Left renal cortex interstitium (tissue), 4 donors: ENCODE data around the gene AP1S1. TPM values are rescaled to one million over a fixed set of nuclear protein-coding genes. Genes with fewer than 3 reads are reported as not detected.
A peak's percentile ranks its signal among the peaks of the same experiment; 100 is the strongest.
"Not testable (repeated sequence)": the region's sequence is repeated elsewhere in the genome, so short reads cannot be mapped to it uniquely, and the experiment has no call there.

Source experiments
- DNase-seq, 4 donors: peaks; one replicate each; pipeline ENCODE4 v3.0.0-alpha.2; 2013; ENCODE audit warnings: low read depth in 4 of 4, low spot score in 2 of 4, missing footprints in 1 of 4
- polyA plus RNA-seq, 4 donors: library from polyadenylated mRNA; unstranded; fragments of 120-200 nt; gene quantifications; one replicate each; pipeline ENCODE4 v1.2.1, GENCODE V29; 2013; ENCODE audit not compliant: insufficient read length in 4 of 4

Gene AP1S1
- polyA plus RNA-seq, 4 donors = 69.5 to 88.3 (median 72.3) TPM

DNA sequence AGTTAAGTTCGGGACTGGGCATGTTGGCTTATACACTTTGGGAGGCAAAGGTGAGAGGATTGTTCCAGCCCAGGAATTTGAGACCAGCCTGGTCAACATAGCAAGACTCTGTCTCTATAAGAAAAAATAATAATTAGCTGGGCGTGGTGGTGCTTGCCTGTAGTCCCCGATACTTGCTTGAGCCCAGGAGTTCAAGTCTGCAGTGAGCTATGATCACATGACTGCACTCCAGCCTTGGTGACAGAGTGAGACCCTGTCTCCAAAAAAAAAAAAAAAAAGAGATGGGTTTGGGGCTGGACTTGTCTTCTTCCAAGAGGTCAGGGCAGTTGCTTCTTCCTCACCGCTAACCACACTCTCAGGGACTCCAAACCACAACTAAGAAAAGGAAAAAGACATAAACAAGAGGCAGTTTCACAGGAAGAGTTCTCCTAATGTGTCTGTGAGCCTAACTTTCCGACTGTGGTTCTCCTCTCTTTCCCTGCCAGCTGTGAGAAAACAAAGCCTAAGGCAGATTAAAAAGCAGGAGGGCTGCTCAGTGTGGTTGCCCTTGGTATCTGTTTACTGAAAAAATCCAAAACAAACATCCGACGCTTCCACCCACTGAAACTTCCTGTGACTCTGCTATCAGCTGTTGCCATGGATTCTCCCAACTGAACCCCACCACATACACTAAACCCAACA is 29.8 kb upstream of the AP1S1 start:
- DNase-seq = no peak

DNA sequence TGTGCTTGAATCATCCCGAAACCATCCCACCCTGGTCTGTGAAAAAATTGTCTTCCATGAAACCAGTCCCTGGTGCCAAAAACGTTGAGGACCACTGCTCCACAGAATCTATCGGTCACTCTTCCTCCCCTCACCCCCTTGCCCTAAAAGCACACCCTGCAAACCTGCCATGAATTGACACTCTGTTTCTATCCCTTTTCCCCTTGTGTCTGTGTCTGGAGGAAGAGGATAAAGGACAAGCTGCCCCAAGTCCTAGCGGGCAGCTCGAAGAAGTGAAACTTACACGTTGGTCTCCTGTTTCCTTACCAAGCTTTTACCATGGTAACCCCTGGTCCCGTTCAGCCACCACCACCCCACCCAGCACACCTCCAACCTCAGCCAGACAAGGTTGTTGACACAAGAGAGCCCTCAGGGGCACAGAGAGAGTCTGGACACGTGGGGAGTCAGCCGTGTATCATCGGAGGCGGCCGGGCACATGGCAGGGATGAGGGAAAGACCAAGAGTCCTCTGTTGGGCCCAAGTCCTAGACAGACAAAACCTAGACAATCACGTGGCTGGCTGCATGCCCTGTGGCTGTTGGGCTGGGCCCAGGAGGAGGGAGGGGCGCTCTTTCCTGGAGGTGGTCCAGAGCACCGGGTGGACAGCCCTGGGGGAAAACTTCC is 28.2 kb upstream of the AP1S1 start:
- no peak for DNase-seq

DNA sequence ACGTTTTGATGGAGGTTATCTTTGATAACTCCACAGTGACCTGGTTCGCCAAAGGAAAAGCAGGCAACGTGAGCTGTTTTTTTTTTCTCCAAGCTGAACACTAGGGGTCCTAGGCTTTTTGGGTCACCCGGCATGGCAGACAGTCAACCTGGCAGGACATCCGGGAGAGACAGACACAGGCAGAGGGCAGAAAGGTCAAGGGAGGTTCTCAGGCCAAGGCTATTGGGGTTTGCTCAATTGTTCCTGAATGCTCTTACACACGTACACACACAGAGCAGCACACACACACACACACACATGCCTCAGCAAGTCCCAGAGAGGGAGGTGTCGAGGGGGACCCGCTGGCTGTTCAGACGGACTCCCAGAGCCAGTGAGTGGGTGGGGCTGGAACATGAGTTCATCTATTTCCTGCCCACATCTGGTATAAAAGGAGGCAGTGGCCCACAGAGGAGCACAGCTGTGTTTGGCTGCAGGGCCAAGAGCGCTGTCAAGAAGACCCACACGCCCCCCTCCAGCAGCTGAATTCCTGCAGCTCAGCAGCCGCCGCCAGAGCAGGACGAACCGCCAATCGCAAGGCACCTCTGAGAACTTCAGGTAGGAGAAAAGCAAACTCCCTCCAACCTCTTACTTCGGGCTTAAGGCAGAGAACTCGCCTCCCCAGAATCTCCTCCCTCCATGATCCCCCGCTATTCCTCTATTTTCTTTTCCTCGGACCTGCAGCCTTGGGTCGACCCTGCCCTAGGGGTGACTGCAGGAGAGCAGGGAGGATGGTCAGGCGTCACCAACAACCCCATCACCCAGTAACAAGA is 27.4 kb upstream of the AP1S1 start, which contains the start of gene SERPINE1:
Gene SERPINE1 (plus strand): TSS at position 454 of the 809 bp plus-strand sequence. CDS start 1,290 bp downstream, outside the sequence.
- peak in 3 of 4 donors; percentile 70 to 87 (median 78) for DNase-seq

DNA sequence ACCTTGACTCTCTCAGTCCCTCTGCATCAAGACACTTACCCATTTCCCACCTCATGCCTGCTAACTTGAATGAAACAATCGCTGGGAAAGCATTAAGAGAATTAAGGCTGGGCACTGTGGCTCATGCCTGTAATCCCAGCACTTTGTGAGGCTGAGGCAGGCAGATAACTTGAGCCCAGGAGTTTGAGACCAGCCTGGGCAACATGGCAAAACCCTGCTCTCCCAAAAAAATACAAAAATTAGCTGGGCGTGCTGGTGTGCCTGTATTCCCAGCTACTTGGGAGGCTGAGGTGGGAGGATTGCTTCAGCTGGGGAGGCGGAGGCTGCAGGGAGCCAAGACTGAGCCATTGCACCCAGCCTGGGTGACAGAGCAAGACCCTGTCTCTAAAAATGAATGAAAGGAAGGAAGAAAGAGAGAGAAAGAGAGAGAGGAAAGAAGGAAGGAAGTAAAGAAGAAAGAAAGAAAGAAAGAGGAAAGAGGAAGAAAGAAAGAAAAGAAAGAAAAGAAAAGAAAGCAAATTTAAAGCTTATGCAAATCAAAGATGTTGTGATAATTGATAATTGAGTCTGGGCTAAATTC is 26.7 kb upstream of the AP1S1 start:
- DNase-seq = no peak

DNA sequence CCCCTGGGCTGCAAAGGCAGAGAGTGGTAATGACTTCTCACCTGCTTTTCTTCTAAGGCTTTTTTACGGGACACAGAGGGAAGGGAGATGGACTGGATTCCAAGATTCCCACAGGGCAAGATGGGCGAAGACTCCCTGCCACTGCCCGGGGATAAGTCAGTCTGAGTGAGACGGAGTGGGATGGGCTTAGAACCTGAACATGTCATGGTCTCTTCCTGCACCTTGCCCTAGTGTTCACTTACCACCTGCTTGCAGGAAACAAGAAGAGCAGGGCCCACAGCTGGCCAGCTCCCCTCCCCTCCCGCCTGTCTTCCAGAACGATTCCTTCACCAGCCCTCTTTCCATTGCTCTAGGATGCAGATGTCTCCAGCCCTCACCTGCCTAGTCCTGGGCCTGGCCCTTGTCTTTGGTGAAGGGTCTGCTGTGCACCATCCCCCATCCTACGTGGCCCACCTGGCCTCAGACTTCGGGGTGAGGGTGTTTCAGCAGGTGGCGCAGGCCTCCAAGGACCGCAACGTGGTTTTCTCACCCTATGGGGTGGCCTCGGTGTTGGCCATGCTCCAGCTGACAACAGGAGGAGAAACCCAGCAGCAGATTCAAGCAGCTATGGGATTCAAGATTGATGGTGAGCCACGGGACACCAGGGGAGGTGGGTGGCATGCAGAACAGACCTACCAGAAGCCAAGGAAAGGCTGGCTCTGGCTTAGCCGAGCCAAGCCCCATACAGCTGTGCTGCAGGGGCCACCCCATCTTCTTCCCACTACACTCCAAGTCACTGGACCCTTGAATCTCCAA is 26.0 kb upstream of the AP1S1 start:
- no peak for DNase-seq

DNA sequence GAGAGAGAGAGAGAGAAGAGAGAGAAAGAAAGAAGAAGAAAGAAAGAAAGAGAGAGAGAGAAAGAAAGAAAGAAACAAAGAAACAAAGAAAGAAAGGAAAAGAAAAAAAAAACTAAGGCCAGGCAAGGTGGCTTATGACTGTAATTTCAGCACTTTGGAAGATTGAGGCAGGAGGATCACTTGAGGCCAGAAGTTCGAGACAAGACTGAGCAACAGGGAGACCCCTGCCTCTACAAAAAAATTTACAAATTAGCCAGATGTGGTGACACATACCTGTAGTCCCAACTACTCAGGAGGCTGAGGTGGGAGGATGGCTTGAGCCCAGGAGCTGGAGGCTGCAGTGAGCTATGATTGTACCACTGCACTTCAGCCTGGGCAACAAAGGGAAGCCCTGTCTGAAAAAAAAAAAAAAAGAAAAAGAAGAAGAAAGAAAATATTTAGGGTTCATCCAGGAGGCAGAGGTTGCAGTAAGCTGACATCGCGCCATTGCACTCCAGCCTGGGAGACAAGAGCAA is 24.6 kb upstream of the AP1S1 start:
- no peak for DNase-seq

DNA sequence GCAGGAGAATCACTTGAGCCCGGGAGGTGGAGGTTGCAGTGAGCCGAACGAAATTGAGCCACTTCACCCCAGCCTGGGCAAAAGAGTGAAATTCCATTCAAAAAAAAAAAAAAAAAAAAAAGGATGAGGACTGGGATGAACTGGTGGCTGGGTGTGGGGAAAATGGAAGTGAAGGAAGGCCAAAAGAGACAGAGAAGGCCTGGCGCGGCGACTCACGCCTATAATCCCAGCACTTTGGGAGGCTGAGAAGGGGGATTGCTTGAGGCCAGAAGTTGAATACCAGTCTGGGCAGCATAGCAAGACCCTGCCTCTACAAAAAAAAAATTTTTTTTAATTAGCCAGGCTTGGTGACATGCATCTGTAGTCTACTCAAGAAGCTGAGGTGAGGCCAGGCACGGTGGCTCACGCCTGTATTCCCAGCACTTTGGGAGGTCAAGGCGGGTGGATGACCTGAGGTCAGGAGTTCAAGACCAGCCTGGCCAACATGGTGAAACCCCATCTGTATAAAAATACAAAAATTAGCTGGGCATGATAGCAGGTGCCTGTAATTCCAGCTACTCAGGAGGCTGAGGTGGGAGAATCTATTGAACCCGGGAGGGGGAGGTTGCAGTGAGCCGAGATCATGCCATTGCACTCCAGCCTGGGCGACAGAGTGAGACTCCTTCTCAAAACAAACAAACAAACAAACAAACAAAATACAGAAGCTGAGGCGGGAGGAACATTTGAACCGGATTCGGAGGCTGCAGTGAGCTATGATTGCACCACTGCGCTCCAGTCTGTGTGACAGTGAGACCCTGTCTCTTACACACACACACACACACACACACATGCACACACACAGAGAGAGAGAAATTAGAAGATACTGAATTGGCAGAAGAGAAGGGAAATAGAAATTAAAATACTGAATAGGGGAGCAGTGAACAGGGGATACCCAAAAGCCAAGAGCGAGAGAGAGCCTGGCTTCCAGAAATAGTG is 21.4 kb upstream of the AP1S1 start:
- DNase-seq = not testable (repeated sequence)

DNA sequence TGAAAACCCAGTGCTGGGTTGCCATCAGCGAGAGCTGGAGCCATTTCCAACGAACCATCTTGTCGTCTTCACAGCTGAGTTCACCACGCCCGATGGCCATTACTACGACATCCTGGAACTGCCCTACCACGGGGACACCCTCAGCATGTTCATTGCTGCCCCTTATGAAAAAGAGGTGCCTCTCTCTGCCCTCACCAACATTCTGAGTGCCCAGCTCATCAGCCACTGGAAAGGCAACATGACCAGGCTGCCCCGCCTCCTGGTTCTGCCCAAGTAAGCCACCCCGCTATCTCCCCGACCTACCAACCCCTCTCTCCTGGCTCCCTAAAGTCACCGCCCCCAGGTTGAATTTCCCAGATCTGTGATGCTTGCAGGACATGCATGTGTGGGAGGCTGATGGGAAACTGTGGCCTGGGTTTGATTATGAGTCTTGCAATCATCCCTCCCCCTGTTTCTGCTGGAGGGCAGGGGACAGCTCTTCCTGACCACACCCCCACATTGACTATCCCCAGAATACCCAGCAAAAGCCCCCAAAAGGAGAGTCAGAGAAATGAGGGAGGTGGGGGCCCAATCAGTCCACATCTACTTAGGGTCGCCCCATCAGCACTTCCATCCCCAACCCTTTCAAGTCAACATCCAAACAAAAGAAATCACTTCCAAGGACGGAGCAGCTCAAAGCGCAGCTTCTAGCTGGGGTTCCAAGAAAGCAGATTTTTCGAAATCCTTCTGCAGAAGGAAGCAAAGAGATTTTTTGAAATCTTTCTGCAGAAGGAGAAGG is 20.5 kb upstream of the AP1S1 start:
- no peak for DNase-seq

DNA sequence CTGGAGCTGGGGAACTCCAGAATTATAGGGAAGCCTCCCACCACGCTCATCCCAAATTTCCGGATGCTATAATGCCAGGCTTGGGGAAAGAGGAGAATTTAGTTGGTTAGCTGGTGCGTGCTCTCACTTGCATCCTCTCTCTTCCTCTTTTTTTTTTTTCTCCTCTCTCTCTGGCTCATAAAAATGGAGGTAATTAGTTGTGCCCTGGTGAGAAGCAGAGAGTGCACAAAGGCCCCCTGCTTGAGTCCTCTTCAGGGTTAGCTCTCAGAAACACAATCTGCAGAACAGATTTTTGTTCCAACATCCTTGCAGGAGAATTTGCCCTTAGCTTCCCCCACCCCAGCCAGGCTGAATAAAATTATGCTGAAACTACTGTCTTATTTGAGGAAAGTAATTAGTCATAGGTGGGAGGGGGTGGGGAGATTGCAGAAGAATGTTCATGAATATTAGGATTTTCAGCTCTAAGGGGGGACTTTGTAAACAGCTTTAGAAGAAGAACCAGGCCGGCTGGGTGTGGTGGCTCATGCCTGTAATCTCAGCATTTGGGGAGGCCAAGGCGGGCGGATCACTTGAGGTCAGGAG is 19.8 kb upstream of the AP1S1 start:
- DNase-seq = no peak

DNA sequence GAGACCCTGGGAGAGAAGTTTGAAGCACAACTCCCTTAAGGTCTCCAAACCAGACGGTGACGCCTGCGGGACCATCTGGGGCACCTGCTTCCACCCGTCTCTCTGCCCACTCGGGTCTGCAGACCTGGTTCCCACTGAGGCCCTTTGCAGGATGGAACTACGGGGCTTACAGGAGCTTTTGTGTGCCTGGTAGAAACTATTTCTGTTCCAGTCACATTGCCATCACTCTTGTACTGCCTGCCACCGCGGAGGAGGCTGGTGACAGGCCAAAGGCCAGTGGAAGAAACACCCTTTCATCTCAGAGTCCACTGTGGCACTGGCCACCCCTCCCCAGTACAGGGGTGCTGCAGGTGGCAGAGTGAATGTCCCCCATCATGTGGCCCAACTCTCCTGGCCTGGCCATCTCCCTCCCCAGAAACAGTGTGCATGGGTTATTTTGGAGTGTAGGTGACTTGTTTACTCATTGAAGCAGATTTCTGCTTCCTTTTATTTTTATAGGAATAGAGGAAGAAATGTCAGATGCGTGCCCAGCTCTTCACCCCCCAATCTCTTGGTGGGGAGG is 16.5 kb upstream of the AP1S1 start:
- no peak for DNase-seq

DNA sequence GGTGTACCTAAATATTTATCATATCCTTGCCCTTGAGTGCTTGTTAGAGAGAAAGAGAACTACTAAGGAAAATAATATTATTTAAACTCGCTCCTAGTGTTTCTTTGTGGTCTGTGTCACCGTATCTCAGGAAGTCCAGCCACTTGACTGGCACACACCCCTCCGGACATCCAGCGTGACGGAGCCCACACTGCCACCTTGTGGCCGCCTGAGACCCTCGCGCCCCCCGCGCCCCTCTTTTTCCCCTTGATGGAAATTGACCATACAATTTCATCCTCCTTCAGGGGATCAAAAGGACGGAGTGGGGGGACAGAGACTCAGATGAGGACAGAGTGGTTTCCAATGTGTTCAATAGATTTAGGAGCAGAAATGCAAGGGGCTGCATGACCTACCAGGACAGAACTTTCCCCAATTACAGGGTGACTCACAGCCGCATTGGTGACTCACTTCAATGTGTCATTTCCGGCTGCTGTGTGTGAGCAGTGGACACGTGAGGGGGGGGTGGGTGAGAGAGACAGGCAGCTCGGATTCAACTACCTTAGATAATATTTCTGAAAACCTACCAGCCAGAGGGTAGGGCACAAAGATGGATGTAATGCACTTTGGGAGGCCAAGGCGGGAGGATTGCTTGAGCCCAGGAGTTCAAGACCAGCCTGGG is 15.9 kb upstream of the AP1S1 start:
- DNase-seq = no peak

DNA sequence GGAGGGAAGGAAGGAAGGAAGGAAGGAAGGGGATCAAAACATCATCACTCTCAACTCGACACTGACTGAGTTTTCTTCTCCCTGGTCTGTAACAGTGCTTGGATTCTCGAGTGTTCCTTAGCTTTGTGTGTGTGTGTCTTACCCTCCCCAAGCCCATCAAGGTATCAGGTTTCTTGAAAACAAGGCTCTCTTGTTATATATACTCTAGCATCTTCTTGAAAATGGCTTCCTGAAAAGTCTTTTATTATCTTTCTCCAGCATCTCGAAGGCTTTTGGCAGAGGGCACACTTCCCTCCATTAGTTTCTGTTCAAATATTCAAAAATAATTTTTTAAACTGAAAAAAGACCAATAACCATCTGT is 14.0 kb upstream of the AP1S1 start:
- DNase-seq = no peak

DNA sequence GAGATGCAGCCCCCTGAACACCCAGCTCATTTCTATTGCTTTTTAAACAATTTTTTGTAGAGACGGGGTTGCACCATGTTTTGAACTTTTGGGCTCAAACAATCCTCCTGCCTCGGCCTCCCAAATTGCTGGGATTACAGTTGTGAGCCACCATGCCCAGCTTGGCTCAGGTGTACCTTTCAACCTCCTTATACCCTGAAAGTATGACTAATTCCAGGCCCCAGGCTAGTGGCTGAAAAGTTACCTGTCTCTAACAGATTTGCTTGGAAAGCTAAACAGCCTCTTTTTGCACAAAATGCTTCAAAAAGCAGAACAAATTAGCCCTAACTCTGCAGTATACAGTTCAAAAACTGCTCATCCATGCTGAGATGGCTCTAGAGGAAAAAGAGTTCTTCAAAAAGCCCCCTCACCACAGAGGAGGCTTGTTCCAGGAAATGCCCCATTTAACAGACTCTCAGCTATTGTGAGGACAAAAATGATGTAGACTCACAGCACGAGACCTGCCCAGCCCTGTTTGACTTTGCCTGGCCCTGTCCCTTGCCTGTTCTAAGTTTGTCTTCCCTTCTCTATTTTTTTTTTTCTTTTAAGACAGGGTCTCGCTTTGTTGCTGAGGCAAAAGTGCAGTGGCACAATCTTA is 13.4 kb upstream of the AP1S1 start:
- no peak for DNase-seq

DNA sequence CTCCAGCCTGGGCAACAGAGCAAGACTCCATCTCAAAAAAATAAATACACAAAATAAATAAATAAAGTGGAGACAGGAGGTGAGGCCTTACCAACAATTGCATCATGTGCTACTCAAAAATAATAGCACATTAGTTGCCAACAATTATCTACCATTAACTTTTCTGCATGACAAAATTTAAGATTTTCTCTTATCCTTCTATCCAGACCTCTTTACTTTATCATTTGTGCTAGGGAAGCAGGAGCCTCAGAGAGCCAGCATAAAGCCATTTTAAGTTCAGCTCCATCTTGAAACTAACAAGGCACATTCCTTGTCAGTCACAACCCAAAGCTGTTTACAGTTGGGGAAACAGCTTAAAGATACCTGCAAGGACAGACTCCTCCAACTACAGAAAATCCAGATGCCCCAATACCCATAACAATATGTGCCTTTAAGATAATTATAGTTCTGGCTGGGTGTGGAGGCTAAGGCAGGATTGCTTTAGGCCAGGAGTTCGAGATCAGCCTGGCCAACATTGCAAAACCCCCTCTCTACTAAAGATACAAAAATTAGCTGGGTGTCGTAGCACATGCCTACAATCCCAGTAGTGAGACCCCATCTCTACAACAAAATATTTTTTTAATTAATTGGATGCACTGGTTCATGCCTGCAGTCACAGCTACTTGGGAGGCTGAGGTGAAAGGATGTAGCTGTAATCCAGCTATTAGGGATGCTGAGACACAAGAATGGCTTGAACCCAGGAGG is 2.2 kb upstream of the AP1S1 start:
- DNase-seq = no peak

DNA sequence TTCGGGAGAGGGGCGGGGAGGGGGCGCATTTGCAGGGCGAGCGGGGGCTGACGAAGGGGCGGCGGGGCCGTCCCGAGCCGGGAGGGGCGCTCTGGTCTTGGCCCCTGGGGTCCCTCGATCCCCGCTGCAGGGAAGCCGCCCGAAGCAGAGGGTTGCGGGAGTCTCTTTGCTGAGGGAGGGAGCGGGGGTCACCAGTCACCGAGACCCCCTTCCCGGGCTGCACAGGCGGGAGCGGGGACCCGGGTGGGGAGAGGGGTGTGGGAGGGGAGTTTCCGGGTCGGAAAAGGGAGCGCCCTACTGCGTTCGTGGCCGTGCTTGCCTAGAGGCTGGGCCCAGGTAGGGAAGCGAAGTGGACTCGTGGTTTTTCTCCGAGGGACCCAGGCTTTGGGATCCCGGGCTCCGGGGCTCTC is 422 bp downstream of the AP1S1 start:
- no peak for DNase-seq

DNA sequence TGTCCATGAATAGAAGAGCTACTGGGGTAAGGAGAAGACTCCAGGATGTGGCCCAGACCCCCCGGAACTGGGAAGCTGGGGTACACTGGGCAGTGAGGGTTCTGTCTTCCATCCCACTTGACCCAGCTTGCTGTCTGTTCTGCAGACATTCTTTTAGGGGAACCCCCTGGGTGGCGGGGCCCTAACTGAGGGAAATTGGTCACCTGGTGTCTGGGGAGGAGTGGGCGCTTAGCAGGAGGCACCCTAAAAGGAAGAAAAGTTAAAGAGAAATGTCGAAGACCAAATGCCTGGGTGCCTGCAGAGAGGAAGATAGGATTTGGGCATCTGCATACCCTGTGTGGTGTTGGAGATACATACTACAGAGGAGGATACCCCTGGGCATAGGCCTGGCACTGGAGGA is 1.0 kb downstream of the AP1S1 start:
- no peak for DNase-seq
